Heart right ventricle (tissue), 12 donors: Measurements from ENCODE around the gene OR10A4. TPM values are rescaled to one million over a fixed set of nuclear protein-coding genes. Genes with fewer than 3 reads are reported as not detected.

Experiments used
- polyA plus RNA-seq, 2 donors: library from polyadenylated mRNA; stranded (reverse); fragments of 200-250 nt; gene quantifications; one replicate each; pipeline ENCODE4 v1.2.3, GENCODE V29; 2013
- total RNA-seq, 10 donors: library from RNA; stranded (reverse); fragmentation: NEBNext Ultra II Directional in 3 of 10; extraction: Animal tissue kit (Norgen Biotek cat#: 25700) in 3 of 10; gene quantifications; one replicate each; pipeline versions ENCODE4 v1.2.1 to v1.2.4, GENCODE V29; 2021 to 2023
- donor health status: ischemic (EF 13 %, LVEDD 7.1; RV severe dilation, severe dysfunction).
- donor health status: healthy with polysubstance abuse.
- donor health status: DM: no; HTN: yes; CAD: no.
- donor health status: DM: no; HTN: no; CAD: no.
- donor health status: ischemic (EF 25% LVEDD 6.9; RV normal size, moderate dysfunction).
- donor health status: ischemic (EF 25% LVEDD 5.7; RV mildly dilated, moderate dysfunction).
- donor health status: healthy.
- donor health status: nonischemic (EF 11% LVEDD 7.7; RV severe dilation, severe dysfunction).
- donor health status: DM: yes; HTN: yes; CAD: no.
- donor health status: PGD.
- donor health status: ischemic (EF 29% LVEDD 5.4; RV normal size, mild dysfunction).
- donor health status: nonischemic (EF 23%, LVEDD 6.1; RV moderate dilation, normal function).

The OR10A4 gene
- total and polyA plus RNA-seq, 12 donors = not detected

Other genes starting within 250 kb of the OR10A4 start
- 10 to 100 TPM in 3 of 10 donors, 1 to 10 TPM in 7; 7.1 to 12.4 (median 8.7) TPM for gene DCHS1, start 220.8 kb upstream of the OR10A4 start, total RNA-seq
- 1 to 10 TPM; 4.1 to 6.7 TPM for gene DCHS1, start 220.8 kb upstream of the OR10A4 start, polyA plus RNA-seq
- gene MRPL17, start 193.3 kb upstream of the OR10A4 start, total RNA-seq = 10 to 100 TPM; 36.7 to 61.4 (median 45.5) TPM
- gene MRPL17, start 193.3 kb upstream of the OR10A4 start, polyA plus RNA-seq = 10 to 100 TPM; 55.2 to 69.1 TPM
- gene OR2AG2, start 104.6 kb upstream of the OR10A4 start, total RNA-seq = not detected
- not detected for gene OR2AG2, start 104.6 kb upstream of the OR10A4 start, polyA plus RNA-seq
- not detected for gene OR2AG1, start 93.6 kb upstream of the OR10A4 start, total RNA-seq
- gene OR2AG1, start 93.6 kb upstream of the OR10A4 start, polyA plus RNA-seq = not detected
- gene OR6A2, start 76.9 kb upstream of the OR10A4 start, total RNA-seq = not detected
- gene OR6A2, start 76.9 kb upstream of the OR10A4 start, polyA plus RNA-seq = not detected
- not detected for gene OR10A5, start 30.9 kb upstream of the OR10A4 start, total RNA-seq
- not detected for gene OR10A5, start 30.9 kb upstream of the OR10A4 start, polyA plus RNA-seq
- gene OR10A2, start 13.6 kb upstream of the OR10A4 start, total RNA-seq = not detected
- not detected for gene OR10A2, start 13.6 kb upstream of the OR10A4 start, polyA plus RNA-seq
- not detected for gene OR2D2, start 15.9 kb downstream of the OR10A4 start, total RNA-seq
- gene OR2D2, start 15.9 kb downstream of the OR10A4 start, polyA plus RNA-seq = not detected
- gene OR2D3, start 44.4 kb downstream of the OR10A4 start, total RNA-seq = not detected
- gene OR2D3, start 44.4 kb downstream of the OR10A4 start, polyA plus RNA-seq = not detected
- under 1 TPM in 9 of 10 donors, not detected in 1; 0.19 to 0.52 (median 0.33) TPM for gene ZNF215, start 49.8 kb downstream of the OR10A4 start, total RNA-seq
- under 1 TPM; 0.15 to 0.19 TPM for gene ZNF215, start 49.8 kb downstream of the OR10A4 start, polyA plus RNA-seq
- gene ZNF214, start 143.7 kb downstream of the OR10A4 start, total RNA-seq = 1 to 10 TPM in 6 of 10 donors, under 1 TPM in 4; 0.61 to 2.0 (median 1.3) TPM
- under 1 TPM; 0.22 to 0.68 TPM for gene ZNF214, start 143.7 kb downstream of the OR10A4 start, polyA plus RNA-seq
- gene NLRP14, start 143.9 kb downstream of the OR10A4 start, total RNA-seq = under 1 TPM in 2 of 10 donors, not detected in 8; 0.07 to 0.11 TPM
- gene NLRP14, start 143.9 kb downstream of the OR10A4 start, polyA plus RNA-seq = not detected
- gene RBMXL2, start 212.4 kb downstream of the OR10A4 start, total RNA-seq = not detected
- gene RBMXL2, start 212.4 kb downstream of the OR10A4 start, polyA plus RNA-seq = not detected